ENCODE data around the gene AMBP. TPM values are rescaled to one million over a fixed set of nuclear protein-coding genes. Genes with fewer than 3 reads are reported as not detected.
"Not testable (repeated sequence)": the region's sequence is repeated elsewhere in the genome, so short reads cannot be mapped to it uniquely, and the experiment has no call there.

Gene AMBP
- total RNA-seq, 2 experiments from 2014 or later, result not detected

- no peak overlapping the region for H3K27ac Mint-ChIP-seq
- CTCF ChIA-PET, result interaction anchor here (0.6 kb wide), 1 partner anchor 7 kb away, joined by 5 read pairs; no protein-coding TSS in a partner anchor
Observed at GRCh38 chr9:114050226-114050568, 27.9 kb downstream of the AMBP start.

GRCh38 chr9:114049441-114050225 lies 28.5 kb downstream of the AMBP start:
- no peak for DNase-seq
- Mint-ChIP-seq H3K4me3 (no peak overlapping the region), H3K9me3 (no peaks in the 10 kb centered on the region), H3K27ac (no peak overlapping the region), H3K36me3 (no peaks in the 10 kb centered on the region), H3K27me3 (peaks cover 4% of the 10 kb centered on the region), H3K4me1 (ENCODE audit: low read depth) (no peaks in the 10 kb centered on the region)
- ChIA-PET CTCF (interaction anchor here (0.6 kb wide), 1 partner anchor 8 kb away, joined by 5 read pairs; no protein-coding TSS in a partner anchor), POLR2A (no interaction called here)
- intact Hi-C loops (cut with micrococcal nuclease), result no loop called here

More at GRCh38 chr9:114050226-114050568, 27.9 kb downstream of the AMBP start:
- intact Hi-C loops (cut with micrococcal nuclease), result no loop called here
- POLR2A ChIA-PET, result no interaction called here
- H3K27me3 Mint-ChIP-seq, result peaks cover 3% of the 10 kb centered on the region
- H3K36me3 Mint-ChIP-seq, result no peaks in the 10 kb centered on the region
- no peak overlapping the region for H3K4me3 Mint-ChIP-seq
- H3K9me3 Mint-ChIP-seq, result no peaks in the 10 kb centered on the region
- DNase-seq, result no peak
- H3K4me1 Mint-ChIP-seq (ENCODE audit: low read depth), result no peaks in the 10 kb centered on the region

- intact Hi-C loops (cut with micrococcal nuclease), result no loop called here
- H3K27ac Mint-ChIP-seq, result no peak overlapping the region
- no peak for DNase-seq
- no peak overlapping the region for H3K4me3 Mint-ChIP-seq
- no peaks in the 10 kb centered on the region for H3K9me3 Mint-ChIP-seq
- H3K36me3 Mint-ChIP-seq, result no peaks in the 10 kb centered on the region
- H3K27me3 Mint-ChIP-seq, result peaks cover 4% of the 10 kb centered on the region
- H3K4me1 Mint-ChIP-seq (ENCODE audit: low read depth), result no peaks in the 10 kb centered on the region
- POLR2A ChIA-PET, result no interaction called here
- CTCF ChIA-PET, result no interaction called here
Observed at GRCh38 chr9:114048533-114049415, 29.3 kb downstream of the AMBP start.

GRCh38 chr9:114047717-114048116 lies 30.4 kb downstream of the AMBP start:
- CTCF ChIA-PET, result no interaction called here
- intact Hi-C loops (cut with micrococcal nuclease), result no loop called here
- DNase-seq, result no peak
- Mint-ChIP-seq H3K27ac (no peak overlapping the region), H3K27me3 (peaks cover 4% of the 10 kb centered on the region), H3K36me3 (no peaks in the 10 kb centered on the region), H3K4me1 (ENCODE audit: low read depth) (no peaks in the 10 kb centered on the region), H3K9me3 (no peaks in the 10 kb centered on the region), H3K4me3 (no peak overlapping the region)
- POLR2A ChIA-PET, result no interaction called here

- Mint-ChIP-seq H3K27me3 (peaks cover 4% of the 10 kb centered on the region), H3K27ac (no peak overlapping the region), H3K4me3 (no peak overlapping the region), H3K4me1 (ENCODE audit: low read depth) (no peaks in the 10 kb centered on the region), H3K9me3 (no peaks in the 10 kb centered on the region), H3K36me3 (no peaks in the 10 kb centered on the region)
- ChIA-PET POLR2A (no interaction called here), CTCF (no interaction called here)
- DNase-seq, result no peak
- intact Hi-C loops (cut with micrococcal nuclease), result no loop called here
Observed at GRCh38 chr9:114046875-114047274, 31.2 kb downstream of the AMBP start.

- DNase-seq, result no peak
- H3K9me3 Mint-ChIP-seq, result no peaks in the 10 kb centered on the region
- H3K27me3 Mint-ChIP-seq, result peaks cover 4% of the 10 kb centered on the region
- H3K27ac Mint-ChIP-seq, result no peak overlapping the region
- H3K36me3 Mint-ChIP-seq, result no peaks in the 10 kb centered on the region
- CTCF ChIA-PET, result no interaction called here
- POLR2A ChIA-PET, result no interaction called here
- no peak overlapping the region for H3K4me3 Mint-ChIP-seq
- no peaks in the 10 kb centered on the region for H3K4me1 Mint-ChIP-seq (ENCODE audit: low read depth)
- intact Hi-C loops (cut with micrococcal nuclease), result no loop called here
Observed at GRCh38 chr9:114046237-114046755, 31.8 kb downstream of the AMBP start.

- H3K9me3 Mint-ChIP-seq; H3K4me3 Mint-ChIP-seq; H3K27ac Mint-ChIP-seq; DNase-seq; H3K36me3 Mint-ChIP-seq; POLR2A ChIA-PET; H3K27me3 Mint-ChIP-seq; H3K4me1 Mint-ChIP-seq (ENCODE audit: low read depth); intact Hi-C loops (cut with micrococcal nuclease): not testable (repeated sequence)
- CTCF ChIA-PET, result interaction anchor here (0.8 kb wide), 1 partner anchor 10 kb away, joined by 3 read pairs; no protein-coding TSS in a partner anchor
Observed at GRCh38 chr9:114043660-114044059, 34.4 kb downstream of the AMBP start.

- H3K9me3 Mint-ChIP-seq, result no peaks in the 10 kb centered on the region
- intact Hi-C loops (cut with micrococcal nuclease), result no loop called here
- H3K27ac Mint-ChIP-seq, result no peak overlapping the region
- ChIA-PET POLR2A (no interaction called here), CTCF (no interaction called here)
- DNase-seq, result no peak
- H3K4me1 Mint-ChIP-seq (ENCODE audit: low read depth), result no peaks in the 10 kb centered on the region
- H3K36me3 Mint-ChIP-seq, result no peaks in the 10 kb centered on the region
- no peak overlapping the region for H3K4me3 Mint-ChIP-seq
- no peaks in the 10 kb centered on the region for H3K27me3 Mint-ChIP-seq
Observed at GRCh38 chr9:114039484-114039883, 38.6 kb downstream of the AMBP start.

GRCh38 chr9:114038724-114039313 lies 39.3 kb downstream of the AMBP start:
- DNase-seq, result no peak
- Mint-ChIP-seq H3K27me3 (no peaks in the 10 kb centered on the region), H3K36me3 (no peaks in the 10 kb centered on the region), H3K9me3 (no peaks in the 10 kb centered on the region), H3K4me3 (no peak overlapping the region), H3K27ac (no peak overlapping the region), H3K4me1 (ENCODE audit: low read depth) (no peaks in the 10 kb centered on the region)
- intact Hi-C loops (cut with micrococcal nuclease), result no loop called here
- ChIA-PET CTCF (no interaction called here), POLR2A (no interaction called here)

GRCh38 chr9:114037961-114038723 lies 40.0 kb downstream of the AMBP start:
- ChIA-PET POLR2A (no interaction called here), CTCF (no interaction called here)
- intact Hi-C loops (cut with micrococcal nuclease), result no loop called here
- Mint-ChIP-seq H3K4me3 (no peak overlapping the region), H3K9me3 (no peaks in the 10 kb centered on the region), H3K36me3 (no peaks in the 10 kb centered on the region), H3K4me1 (ENCODE audit: low read depth) (no peaks in the 10 kb centered on the region), H3K27ac (no peak overlapping the region), H3K27me3 (no peaks in the 10 kb centered on the region)
- no peak for DNase-seq

GRCh38 chr9:114037249-114037648 lies 40.9 kb downstream of the AMBP start:
- no peaks in the 10 kb centered on the region for H3K27me3 Mint-ChIP-seq
- CTCF ChIA-PET, result no interaction called here
- H3K9me3 Mint-ChIP-seq, result no peaks in the 10 kb centered on the region
- no peak overlapping the region for H3K4me3 Mint-ChIP-seq
- H3K4me1 Mint-ChIP-seq (ENCODE audit: low read depth), result no peaks in the 10 kb centered on the region
- POLR2A ChIA-PET, result no interaction called here
- intact Hi-C loops (cut with micrococcal nuclease), result no loop called here
- no peaks in the 10 kb centered on the region for H3K36me3 Mint-ChIP-seq
- H3K27ac Mint-ChIP-seq, result no peak overlapping the region
- DNase-seq, result no peak
